ENCODE data around the gene ANKRD28.

Gene ANKRD28

DNA sequence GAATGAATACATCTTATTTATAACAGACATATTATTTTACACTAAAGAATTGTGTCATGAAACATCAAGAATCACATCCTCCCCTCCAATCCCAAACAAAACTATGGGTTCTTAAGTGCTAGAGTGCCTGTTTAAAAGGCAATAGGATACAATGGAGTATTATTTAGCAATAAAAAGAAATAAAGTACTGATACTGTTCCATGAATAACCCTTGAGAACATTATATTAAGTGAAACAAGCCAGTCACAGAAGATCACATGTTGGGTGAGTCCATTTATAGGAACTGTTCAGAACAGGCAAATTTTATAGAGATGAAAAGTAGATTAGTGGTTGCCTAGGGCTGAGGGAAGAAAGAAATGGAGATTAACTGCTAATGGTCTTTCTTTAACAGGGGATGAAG is 86.5 kb downstream of the ANKRD28 start:
- Histone ChIP-seq H4K20me1 (ENCODE audit: insufficient read depth, low read length) (no peaks in the 10 kb centered on the region), H3F3A (ENCODE audit: insufficient read depth, low read length) (no peaks in the 10 kb centered on the region), H3K79me2 (ENCODE audit: low read length) (peaks cover 9% of the 10 kb centered on the region), H3K4me2 (ENCODE audit: low read depth, low read length) (no peak overlapping the region), H3K4me1 (ENCODE audit: low read length) (no peaks in the 10 kb centered on the region), H3K4me3 (ENCODE audit: low read length) (no peak overlapping the region), H3K27ac (ENCODE audit: low read length) (no peak overlapping the region), H3K9me3 (replicated peaks; ENCODE audit: insufficient read depth, low read length) (no peaks in the 10 kb centered on the region), H3K36me3 (replicated peaks; ENCODE audit: insufficient read depth, low read length) (peaks cover 11% of the 10 kb centered on the region; the same call in 1 of the 2 replicates), H3K27me3 (replicated peaks; ENCODE audit: insufficient read depth, low read length) (no peaks in the 10 kb centered on the region), H3K9ac (ENCODE audit: low read length) (no peak overlapping the region), H2AFZ (ENCODE audit: low read length) (no peak overlapping the region), H3K9me2 (replicated peaks; ENCODE audit: insufficient read depth, low read length) (no peaks in the 10 kb centered on the region)
- DNase-seq = no peak
- TF ChIP-seq EZH2phosphoT487 (IDR thresholded peaks at IDR 0.05; ENCODE audit: low read length) (no peak), EZH2 (optimal IDR thresholded peaks at IDR 0.05; ENCODE audit: low read depth, low read length) (no peak)
- TF ChIP-seq, protein P1, sequence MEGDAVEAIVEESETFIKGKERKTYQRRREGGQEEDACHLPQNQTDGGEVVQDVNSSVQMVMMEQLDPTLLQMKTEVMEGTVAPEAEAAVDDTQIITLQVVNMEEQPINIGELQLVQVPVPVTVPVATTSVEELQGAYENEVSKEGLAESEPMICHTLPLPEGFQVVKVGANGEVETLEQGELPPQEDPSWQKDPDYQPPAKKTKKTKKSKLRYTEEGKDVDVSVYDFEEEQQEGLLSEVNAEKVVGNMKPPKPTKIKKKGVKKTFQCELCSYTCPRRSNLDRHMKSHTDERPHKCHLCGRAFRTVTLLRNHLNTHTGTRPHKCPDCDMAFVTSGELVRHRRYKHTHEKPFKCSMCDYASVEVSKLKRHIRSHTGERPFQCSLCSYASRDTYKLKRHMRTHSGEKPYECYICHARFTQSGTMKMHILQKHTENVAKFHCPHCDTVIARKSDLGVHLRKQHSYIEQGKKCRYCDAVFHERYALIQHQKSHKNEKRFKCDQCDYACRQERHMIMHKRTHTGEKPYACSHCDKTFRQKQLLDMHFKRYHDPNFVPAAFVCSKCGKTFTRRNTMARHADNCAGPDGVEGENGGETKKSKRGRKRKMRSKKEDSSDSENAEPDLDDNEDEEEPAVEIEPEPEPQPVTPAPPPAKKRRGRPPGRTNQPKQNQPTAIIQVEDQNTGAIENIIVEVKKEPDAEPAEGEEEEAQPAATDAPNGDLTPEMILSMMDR (IDR thresholded peaks at IDR 0.05; ENCODE audit: low read length) = no peak

DNA sequence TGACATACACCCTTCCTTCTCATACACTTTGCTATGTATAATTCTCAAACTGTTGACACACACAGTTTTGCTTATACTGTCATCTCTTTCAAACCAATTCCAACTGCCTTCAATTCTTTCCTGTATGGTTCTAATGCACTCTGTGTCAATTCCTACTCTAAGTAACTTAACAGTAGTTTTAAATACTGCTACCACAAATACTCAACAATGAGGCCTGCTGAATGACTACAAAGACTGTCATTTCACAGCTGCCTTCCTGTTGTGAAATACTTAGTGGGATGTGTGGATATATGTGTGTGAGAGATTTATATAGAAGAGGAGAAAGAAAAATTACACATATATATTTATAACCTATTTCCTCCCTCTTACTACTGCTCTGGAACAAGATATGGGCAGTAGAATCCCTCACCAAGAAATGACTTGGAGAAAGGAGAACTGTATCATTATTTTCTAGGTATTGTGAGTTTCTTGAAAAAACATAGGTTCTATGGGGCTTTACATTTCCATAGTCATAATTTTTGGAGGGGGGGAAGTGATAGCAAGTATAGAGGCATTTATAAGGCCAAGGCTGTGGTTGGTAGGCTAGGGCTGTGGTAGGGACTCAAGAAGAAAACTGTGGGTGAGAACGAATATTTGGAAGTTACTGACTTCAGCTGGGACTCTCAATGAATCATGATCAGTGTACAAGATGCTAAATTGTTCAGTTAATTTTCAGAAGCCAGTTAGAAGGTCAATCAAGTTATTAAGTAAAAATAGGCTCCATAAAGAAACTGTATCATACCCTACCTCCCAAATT is 88.7 kb downstream of the ANKRD28 start:
- H3K27ac ChIP-seq (ENCODE audit: low read length) = no peak overlapping the region
- no peak overlapping the region for H3K4me3 ChIP-seq (ENCODE audit: low read length)
- no peaks in the 10 kb centered on the region for H3K9me3 ChIP-seq (replicated peaks; ENCODE audit: insufficient read depth, low read length)
- H3K27me3 ChIP-seq (replicated peaks; ENCODE audit: insufficient read depth, low read length) = no peaks in the 10 kb centered on the region
- no peaks in the 10 kb centered on the region for H3K9me2 ChIP-seq (replicated peaks; ENCODE audit: insufficient read depth, low read length)
- no peak overlapping the region for H2AFZ ChIP-seq (ENCODE audit: low read length)
- H3K4me1 ChIP-seq (ENCODE audit: low read length) = no peaks in the 10 kb centered on the region
- H3K79me2 ChIP-seq (ENCODE audit: low read length) = peaks cover 4% of the 10 kb centered on the region; the same call in 1 of the 2 replicates
- H3K36me3 ChIP-seq (replicated peaks; ENCODE audit: insufficient read depth, low read length) = peaks cover 11% of the 10 kb centered on the region; the same call in 1 of the 2 replicates
- no peak overlapping the region for H3K4me2 ChIP-seq (ENCODE audit: low read depth, low read length)
- no peak overlapping the region for H3K9ac ChIP-seq (ENCODE audit: low read length)
- H3F3A ChIP-seq (ENCODE audit: insufficient read depth, low read length) = no peaks in the 10 kb centered on the region
- TF ChIP-seq, protein P1 (IDR thresholded peaks at IDR 0.05; ENCODE audit: low read length) = no peak
- TF ChIP-seq EZH2 (optimal IDR thresholded peaks at IDR 0.05; ENCODE audit: low read depth, low read length) (no peak), EZH2phosphoT487 (IDR thresholded peaks at IDR 0.05; ENCODE audit: low read length) (no peak)
- H4K20me1 ChIP-seq (ENCODE audit: insufficient read depth, low read length) = no peaks in the 10 kb centered on the region
- no peak for DNase-seq

DNA sequence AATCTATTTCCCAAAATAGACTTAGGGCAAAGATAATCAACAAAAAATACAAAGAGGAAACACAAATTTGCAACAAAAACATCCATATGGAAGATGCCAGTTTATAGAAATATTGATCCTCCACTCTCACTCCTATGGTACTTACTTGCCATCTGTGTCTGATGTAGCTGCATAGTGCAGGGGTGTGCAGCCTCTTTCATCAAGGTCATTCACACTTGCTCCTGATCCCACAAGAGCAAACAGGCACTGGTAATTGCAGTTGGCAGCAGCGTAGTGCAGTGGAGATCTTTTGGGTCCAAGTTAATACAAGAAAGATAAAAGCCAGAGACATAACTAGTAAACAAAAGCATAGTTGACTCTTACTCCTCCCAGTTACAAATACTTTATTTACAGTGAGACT is 90.0 kb downstream of the ANKRD28 start:
- Histone ChIP-seq H3K79me2 (ENCODE audit: low read length) (no peaks in the 10 kb centered on the region), H2AFZ (ENCODE audit: low read length) (no peak overlapping the region), H3F3A (ENCODE audit: insufficient read depth, low read length) (no peaks in the 10 kb centered on the region), H3K9ac (ENCODE audit: low read length) (no peak overlapping the region), H3K9me3 (replicated peaks; ENCODE audit: insufficient read depth, low read length) (no peaks in the 10 kb centered on the region), H4K20me1 (ENCODE audit: insufficient read depth, low read length) (no peaks in the 10 kb centered on the region), H3K4me3 (ENCODE audit: low read length) (no peak overlapping the region), H3K9me2 (replicated peaks; ENCODE audit: insufficient read depth, low read length) (no peaks in the 10 kb centered on the region), H3K27me3 (replicated peaks; ENCODE audit: insufficient read depth, low read length) (no peaks in the 10 kb centered on the region), H3K27ac (ENCODE audit: low read length) (no peak overlapping the region), H3K4me1 (ENCODE audit: low read length) (no peaks in the 10 kb centered on the region), H3K4me2 (ENCODE audit: low read depth, low read length) (no peak overlapping the region), H3K36me3 (replicated peaks; ENCODE audit: insufficient read depth, low read length) (peaks cover 7% of the 10 kb centered on the region; the same call in 1 of the 2 replicates)
- DNase-seq = no peak
- TF ChIP-seq EZH2phosphoT487 (IDR thresholded peaks at IDR 0.05; ENCODE audit: low read length) (no peak), EZH2 (optimal IDR thresholded peaks at IDR 0.05; ENCODE audit: low read depth, low read length) (no peak)
- TF ChIP-seq, protein P1 (IDR thresholded peaks at IDR 0.05; ENCODE audit: low read length) = no peak
